ENCODE results near the gene GORASP2.

Gene GORASP2

DNA sequence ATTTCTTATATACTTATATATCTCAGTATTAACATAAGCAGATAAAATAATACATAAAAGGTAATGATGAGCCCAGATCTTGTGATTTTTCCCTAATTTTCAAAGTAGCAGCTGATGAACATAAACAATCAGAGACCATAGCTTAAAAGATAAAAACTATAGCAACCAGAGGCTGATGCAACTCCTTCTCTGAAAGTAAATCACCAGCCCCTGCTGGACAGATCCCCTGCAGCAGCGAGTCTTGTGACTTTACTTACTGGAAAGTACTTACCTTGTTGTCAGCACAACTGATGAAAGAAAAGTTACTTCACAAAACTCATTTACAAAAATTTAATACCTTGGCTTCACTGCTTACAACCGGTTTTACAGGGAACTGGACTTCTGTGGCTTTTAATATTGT lies 67.3 kb downstream of the GORASP2 start:
- no peak for DNase-seq (ENCODE audit: low read depth, low spot score)

GRCh38 chr2:170997893-170998597 lies 69.0 kb downstream of the GORASP2 start:
- DNase-seq (ENCODE audit: low read depth, low spot score), result no peak

GRCh38 chr2:170999654-171000053 lies 70.6 kb downstream of the GORASP2 start:
- DNase-seq (ENCODE audit: low read depth, low spot score), result no peak

GRCh38 chr2:171004363-171004762 lies 75.3 kb downstream of the GORASP2 start:
- DNase-seq (ENCODE audit: low read depth, low spot score), result no peak

DNA sequence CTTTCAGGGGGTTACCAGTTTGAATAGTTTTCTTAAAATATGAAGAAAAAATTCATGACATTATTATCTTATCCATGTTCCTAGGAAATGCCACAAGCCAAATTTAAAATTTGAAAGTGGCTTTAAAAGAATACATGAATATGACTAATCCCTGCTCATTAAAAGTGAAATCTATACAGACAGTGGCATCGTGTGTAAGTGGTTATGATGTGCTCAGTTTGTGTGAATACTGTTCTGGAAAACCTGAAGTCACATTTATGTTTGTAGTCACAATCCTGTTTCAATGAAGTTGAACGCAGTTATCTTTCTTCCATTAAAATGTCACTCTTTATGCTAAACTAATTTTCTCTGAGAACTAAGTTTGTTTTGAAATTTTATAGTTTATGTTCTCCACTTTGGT lies 75.8 kb downstream of the GORASP2 start:
- DNase-seq (ENCODE audit: low read depth, low spot score), result no peak

- no peak for DNase-seq (ENCODE audit: low read depth, low spot score)
These were observed 79.6 kb downstream of the GORASP2 start for GRCh38 chr2:171008550-171009205.

DNA sequence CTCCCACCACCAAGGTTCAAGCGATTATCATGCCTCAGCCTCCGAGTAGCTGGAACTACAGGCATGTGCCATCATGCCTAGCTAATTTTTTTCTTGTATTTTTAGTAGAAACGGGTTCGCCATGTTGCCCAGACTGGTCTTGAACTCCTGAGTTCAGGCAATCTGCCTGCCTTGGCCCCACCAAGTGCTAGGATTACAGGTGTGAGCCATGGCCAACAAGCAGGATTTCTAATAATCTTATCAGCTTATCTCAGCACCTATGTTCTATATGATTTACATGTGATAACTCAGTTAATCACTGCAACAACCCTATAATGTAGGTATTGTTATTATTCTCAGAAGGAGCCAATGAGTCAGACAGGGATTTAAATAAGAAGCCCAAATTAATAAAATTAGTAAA lies 80.3 kb downstream of the GORASP2 start:
- DNase-seq (ENCODE audit: low read depth, low spot score), result no peak

- DNase-seq (ENCODE audit: low read depth, low spot score), result no peak
These were observed 84.8 kb downstream of the GORASP2 start for GRCh38 chr2:171013851-171014250.

GRCh38 chr2:171016125-171016524 lies 87.1 kb downstream of the GORASP2 start:
- no peak for DNase-seq (ENCODE audit: low read depth, low spot score)
